MG63 (cell line): Measurements from ENCODE around the gene FBXL16. TPM values are rescaled to one million over a fixed set of nuclear protein-coding genes. Genes with fewer than 3 reads are reported as not detected.

Experiments used
- DNase-seq: peaks from one replicate; pipeline ENCODE4 v3.0.0-alpha.2; 2020
- H3K27me3 ChIP-seq: fragments of 250-450 bp; sonication (Bioruptor Pico); 2 replicates; pipeline ENCODE4 v1.5.1; 2020; ENCODE audit warnings: mild to moderate bottlenecking, moderate library complexity
- H3K36me3 ChIP-seq: fragments of 250-450 bp; sonication (Bioruptor Pico); 2 replicates; pipeline ENCODE4 v1.5.1; 2020; ENCODE audit warnings: mild to moderate bottlenecking, moderate library complexity
- H3K4me3 ChIP-seq: fragments of 250-450 bp; sonication (Bioruptor Pico); 2 replicates; pipeline ENCODE4 v1.5.1; 2020; ENCODE audit warnings: mild to moderate bottlenecking, moderate library complexity
- H3K9me3 ChIP-seq: fragments of 250-450 bp; sonication (Bioruptor Pico); 2 replicates; pipeline ENCODE4 v1.5.1; 2020; ENCODE audit warnings: mild to moderate bottlenecking, moderate library complexity
- total RNA-seq: library from RNA; depleted of rRNA; stranded (reverse); fragments of >200 nt; shearing (Covaris generic); gene quantifications from 2 replicates; pipeline ENCODE4 v1.2.3, GENCODE V29; 2014; ENCODE audit warnings: low replicate concordance

Gene FBXL16
- total RNA-seq, 1 experiment from 2014 or later: 0.16 TPM

- Histone ChIP-seq H3K36me3 (peaks cover 63% of the 10 kb centered on the region), H3K9me3 (no peaks in the 10 kb centered on the region), H3K27me3 (no peaks in the 10 kb centered on the region), H3K4me3 (peak overlapping the region; percentile 96)
- no peak for DNase-seq
These were observed 35.9 kb downstream of the FBXL16 start for GRCh38 chr16:669666-670065.

DNA sequence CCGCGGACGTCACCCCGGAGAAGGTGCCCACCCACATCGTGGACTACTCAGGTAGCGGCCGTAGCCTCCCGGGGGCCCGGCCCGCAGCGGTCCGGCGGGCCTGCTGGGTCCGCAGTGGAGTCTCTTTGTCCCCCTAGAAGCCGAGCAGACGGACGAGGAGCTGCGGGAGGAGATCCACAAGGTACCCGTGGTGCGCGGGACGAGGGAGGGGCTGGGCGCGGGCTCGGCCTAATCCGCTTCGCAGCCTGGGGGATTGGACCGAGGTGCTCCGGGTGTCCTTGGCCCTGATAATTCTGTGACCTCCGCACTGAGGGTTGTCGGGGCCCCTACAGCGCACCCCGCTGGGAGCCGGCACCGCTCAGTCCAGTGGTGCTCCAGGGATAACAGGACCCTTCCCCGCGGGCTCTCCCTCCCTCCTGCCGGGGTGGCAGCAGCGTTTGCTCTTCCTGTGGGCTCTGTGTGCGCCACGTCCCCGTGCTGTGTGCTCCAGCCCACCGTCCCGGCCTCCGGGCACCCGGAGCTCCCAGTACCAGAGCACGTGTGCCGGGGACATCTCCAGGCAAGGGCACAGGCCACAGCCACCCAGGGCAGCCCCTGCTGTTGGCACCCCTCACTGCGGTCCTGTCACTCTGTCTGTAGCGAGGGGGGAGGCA lies 37.0 kb downstream of the FBXL16 start:
- no peak for DNase-seq
- peak overlapping the region; percentile 96 for H3K4me3 ChIP-seq
- no peaks in the 10 kb centered on the region for H3K9me3 ChIP-seq
- no peaks in the 10 kb centered on the region for H3K27me3 ChIP-seq
- peaks cover 59% of the 10 kb centered on the region for H3K36me3 ChIP-seq

- no peaks in the 10 kb centered on the region for H3K9me3 ChIP-seq
- H3K4me3 ChIP-seq: peak within 1 kb of the TSS; percentile 96
- DNase-seq: peak; percentile 96
- no peaks in the 10 kb centered on the region for H3K27me3 ChIP-seq
- peaks cover 55% of the 10 kb centered on the region for H3K36me3 ChIP-seq
These were observed 37.7 kb downstream of the FBXL16 start, which contains the start of gene RHOT2 for GRCh38 chr16:667780-668518. Gene RHOT2 (plus strand): TSS chr16:668132. CDS start chr16:668200, 68 bp downstream.

GRCh38 chr16:667113-667779 lies 38.4 kb downstream of the FBXL16 start:
- no peak for DNase-seq
- Histone ChIP-seq H3K27me3 (no peaks in the 10 kb centered on the region), H3K9me3 (no peaks in the 10 kb centered on the region), H3K4me3 (peak overlapping the region; percentile 96), H3K36me3 (peaks cover 49% of the 10 kb centered on the region)

GRCh38 chr16:666572-666971 lies 39.0 kb downstream of the FBXL16 start:
- no peak for DNase-seq
- H3K27me3 ChIP-seq: no peaks in the 10 kb centered on the region
- H3K4me3 ChIP-seq: no peak overlapping the region
- no peaks in the 10 kb centered on the region for H3K9me3 ChIP-seq
- H3K36me3 ChIP-seq: peaks cover 51% of the 10 kb centered on the region

DNA sequence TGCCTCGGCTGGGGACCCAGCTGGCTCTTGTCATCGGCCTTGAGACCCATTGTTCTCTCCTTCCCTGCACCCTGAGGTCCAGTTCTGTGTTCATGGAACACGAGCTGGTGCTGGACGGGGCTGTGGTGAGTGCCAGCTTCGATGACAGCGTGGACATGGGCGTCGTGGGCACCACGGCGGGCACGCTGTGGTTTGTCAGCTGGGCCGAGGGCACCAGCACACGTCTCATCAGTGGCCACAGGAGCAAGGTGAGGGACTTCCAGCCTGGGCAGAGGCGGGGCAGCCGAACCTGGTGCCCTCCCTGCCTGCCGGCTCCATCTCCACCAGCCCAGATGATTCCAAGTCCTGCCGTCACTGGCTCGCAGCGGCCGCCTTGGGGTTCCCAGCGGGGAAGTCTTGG lies 43.0 kb downstream of the FBXL16 start:
- no peaks in the 10 kb centered on the region for H3K27me3 ChIP-seq
- H3K4me3 ChIP-seq: no peak overlapping the region
- H3K9me3 ChIP-seq: no peaks in the 10 kb centered on the region
- no peak for DNase-seq
- peaks cover 42% of the 10 kb centered on the region for H3K36me3 ChIP-seq

DNA sequence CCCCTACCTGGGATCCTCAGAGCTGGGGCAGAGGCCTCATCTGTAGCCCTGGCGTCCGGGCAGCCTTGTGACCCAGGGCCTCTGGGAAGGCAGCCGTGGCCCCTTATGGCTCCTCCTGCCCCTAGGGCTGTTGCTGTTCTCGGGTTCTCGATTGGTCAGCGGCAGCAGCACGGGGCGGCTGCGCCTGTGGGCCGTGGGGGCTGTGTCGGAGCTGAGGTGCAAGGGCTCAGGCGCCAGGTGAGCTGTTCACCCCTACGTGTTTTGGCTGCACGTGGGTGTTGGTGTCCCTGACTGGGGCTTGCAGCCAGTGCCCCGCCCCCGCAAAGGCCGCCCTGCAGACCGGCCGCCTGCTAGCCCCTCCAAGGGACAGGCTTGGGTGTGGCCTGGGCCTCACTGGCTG lies 43.5 kb downstream of the FBXL16 start:
- Histone ChIP-seq H3K36me3 (peaks cover 37% of the 10 kb centered on the region), H3K9me3 (no peaks in the 10 kb centered on the region), H3K27me3 (no peaks in the 10 kb centered on the region), H3K4me3 (no peak overlapping the region)
- no peak for DNase-seq

DNA sequence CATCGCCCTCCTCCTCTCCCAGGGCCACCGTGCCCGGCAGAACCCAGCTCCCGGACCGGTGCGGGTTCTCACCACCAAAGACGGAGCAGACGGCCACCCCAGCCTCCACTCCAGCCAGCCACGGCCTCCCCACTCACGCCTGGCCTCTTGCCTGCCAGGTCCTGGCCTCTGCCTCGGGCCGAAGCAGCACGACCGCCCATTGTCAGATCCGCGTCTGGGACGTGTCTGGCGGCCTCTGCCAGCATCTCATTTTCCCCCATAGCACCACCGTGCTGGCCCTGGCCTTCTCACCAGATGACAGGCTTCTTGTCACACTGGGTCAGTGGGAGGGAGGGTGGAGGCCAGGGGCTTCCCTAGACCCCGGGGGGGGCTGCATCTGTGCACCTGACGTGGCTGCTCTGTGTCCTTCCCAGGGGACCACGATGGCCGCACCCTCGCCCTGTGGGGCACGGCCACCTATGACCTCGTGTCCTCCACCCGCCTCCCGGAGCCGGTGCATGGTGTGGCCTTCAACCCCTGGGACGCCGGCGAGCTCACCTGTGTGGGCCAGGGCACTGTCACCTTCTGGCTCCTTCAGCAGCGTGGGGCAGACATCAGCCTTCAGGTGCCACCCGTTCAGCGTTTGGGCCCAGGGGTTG lies 44.3 kb downstream of the FBXL16 start:
- Histone ChIP-seq H3K27me3 (no peaks in the 10 kb centered on the region), H3K9me3 (no peaks in the 10 kb centered on the region), H3K36me3 (peaks cover 35% of the 10 kb centered on the region), H3K4me3 (no peak overlapping the region)
- no peak for DNase-seq

DNA sequence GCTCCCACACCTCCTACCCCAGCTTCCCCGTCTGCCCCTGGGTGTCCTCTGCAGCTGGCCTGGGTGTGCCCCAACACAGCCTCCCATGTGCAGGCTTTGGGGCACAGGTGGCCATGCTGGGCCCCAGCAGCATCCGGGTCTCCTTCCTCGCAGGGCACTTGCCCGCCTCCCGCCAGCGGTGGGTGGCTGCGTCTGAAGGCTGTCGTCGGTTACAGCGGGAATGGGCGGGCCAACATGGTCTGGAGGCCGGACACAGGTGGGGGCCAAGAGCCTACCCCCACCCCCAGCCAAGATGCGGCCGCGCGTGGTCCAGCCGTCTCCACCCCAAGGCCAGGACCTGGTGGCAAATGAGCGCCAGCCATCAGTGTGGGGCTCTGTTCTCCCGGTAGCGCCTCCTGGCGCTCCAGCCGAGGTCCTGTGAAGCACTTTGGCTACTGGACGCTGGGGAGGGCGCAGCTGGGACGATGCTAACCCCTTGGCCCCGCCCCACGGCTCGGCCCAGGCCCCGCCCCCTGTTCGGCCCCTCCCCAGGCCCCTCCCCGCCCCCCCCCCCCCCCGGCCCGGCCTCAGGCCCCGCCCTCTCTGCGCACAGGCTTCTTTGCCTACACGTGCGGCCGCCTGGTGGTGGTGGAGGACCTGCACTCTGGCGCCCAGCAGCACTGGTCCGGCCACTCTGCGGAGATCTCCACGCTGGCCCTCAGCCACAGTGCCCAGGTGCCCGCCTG lies 45.0 kb downstream of the FBXL16 start:
- Histone ChIP-seq H3K9me3 (no peaks in the 10 kb centered on the region), H3K4me3 (no peak overlapping the region), H3K36me3 (peaks cover 40% of the 10 kb centered on the region), H3K27me3 (no peaks in the 10 kb centered on the region)
- no peak for DNase-seq

DNA sequence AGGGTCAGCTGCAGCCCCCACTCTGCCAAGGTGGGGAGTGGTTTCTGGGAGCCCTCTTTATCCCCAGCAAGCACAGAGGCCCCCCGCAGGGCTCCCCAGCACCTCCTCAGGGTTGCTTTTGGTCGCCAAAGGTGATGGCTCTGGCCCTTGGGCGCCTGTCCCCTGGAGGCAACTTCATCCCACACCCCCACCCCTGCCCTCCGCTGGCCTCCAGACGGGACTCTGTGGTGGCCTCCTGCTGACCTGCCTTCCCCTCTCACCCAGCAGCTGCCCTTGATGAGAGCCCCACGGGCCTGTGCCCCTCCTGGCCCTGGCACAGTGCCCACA lies 45.5 kb downstream of the FBXL16 start:
- no peaks in the 10 kb centered on the region for H3K9me3 ChIP-seq
- no peak overlapping the region for H3K4me3 ChIP-seq
- no peak for DNase-seq
- H3K27me3 ChIP-seq: no peaks in the 10 kb centered on the region
- peaks cover 40% of the 10 kb centered on the region for H3K36me3 ChIP-seq

GRCh38 chr16:659618-660017 lies 46.0 kb downstream of the FBXL16 start:
- H3K4me3 ChIP-seq: no peak overlapping the region
- peaks cover 41% of the 10 kb centered on the region for H3K36me3 ChIP-seq
- H3K27me3 ChIP-seq: no peaks in the 10 kb centered on the region
- no peaks in the 10 kb centered on the region for H3K9me3 ChIP-seq
- no peak for DNase-seq

- peaks cover 42% of the 10 kb centered on the region for H3K36me3 ChIP-seq
These were observed 46.7 kb downstream of the FBXL16 start for GRCh38 chr16:658679-659571.

GRCh38 chr16:657487-657886 lies 48.1 kb downstream of the FBXL16 start:
- Histone ChIP-seq H3K9me3 (no peaks in the 10 kb centered on the region), H3K27me3 (no peaks in the 10 kb centered on the region), H3K4me3 (no peak overlapping the region), H3K36me3 (peaks cover 56% of the 10 kb centered on the region)
- DNase-seq: no peak

More at GRCh38 chr16:658679-659571, 46.7 kb downstream of the FBXL16 start:
- Histone ChIP-seq H3K9me3 (no peaks in the 10 kb centered on the region), H3K27me3 (no peaks in the 10 kb centered on the region), H3K4me3 (no peak overlapping the region)
- no peak for DNase-seq

- Histone ChIP-seq H3K27me3 (no peaks in the 10 kb centered on the region), H3K4me3 (no peak overlapping the region), H3K36me3 (peaks cover 56% of the 10 kb centered on the region), H3K9me3 (no peaks in the 10 kb centered on the region)
- no peak for DNase-seq
These were observed 51.6 kb downstream of the FBXL16 start for GRCh38 chr16:654034-654433.

DNA sequence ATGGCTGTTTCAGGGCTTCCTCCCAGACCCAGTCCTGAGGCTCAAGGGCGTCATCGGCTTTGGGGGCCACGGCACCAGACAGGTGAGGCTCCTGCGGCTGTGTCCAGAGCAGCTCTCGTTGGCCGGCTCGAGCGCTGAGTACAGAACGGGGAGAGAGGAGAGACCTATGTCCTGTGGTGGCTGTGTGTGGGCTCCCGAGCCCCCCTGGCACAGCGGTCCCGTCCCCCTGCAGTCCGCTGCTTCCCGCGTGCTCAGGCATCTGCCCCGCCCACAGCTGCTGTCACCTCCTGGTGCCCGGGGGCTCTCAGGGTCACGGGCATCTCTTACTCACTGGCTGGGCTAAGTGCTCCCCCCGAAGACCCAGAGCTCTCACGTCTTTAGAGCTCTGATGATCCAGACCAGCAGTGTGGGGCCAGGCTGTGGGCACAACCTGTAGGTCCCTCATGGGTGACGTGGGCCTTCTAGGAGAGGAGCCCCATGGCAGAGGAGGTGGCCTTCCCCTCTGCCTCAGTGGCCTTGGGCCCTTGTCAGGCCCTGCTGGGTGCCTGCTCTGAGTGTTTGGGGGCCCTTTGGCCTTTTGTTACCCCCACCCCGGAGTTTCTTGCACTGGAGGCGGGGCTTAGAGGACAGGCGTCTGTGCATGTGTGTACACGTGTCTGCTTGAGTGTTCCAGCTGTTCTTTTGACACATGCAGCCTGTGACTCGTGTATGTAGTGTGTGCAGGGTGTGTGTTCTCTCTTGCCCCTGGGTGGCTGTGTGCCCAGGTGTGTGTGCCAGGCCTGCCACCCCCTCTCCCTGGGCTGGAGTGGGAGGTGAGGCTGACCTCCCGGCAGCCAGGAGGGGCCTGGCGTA lies 52.9 kb downstream of the FBXL16 start:
- no peak for DNase-seq
- H3K36me3 ChIP-seq: peaks cover 53% of the 10 kb centered on the region
- H3K9me3 ChIP-seq: no peaks in the 10 kb centered on the region
- no peak overlapping the region for H3K4me3 ChIP-seq
- H3K27me3 ChIP-seq: no peaks in the 10 kb centered on the region
